ENCODE measurements around the gene DCTN1. TPM values are rescaled to one million over a fixed set of nuclear protein-coding genes. Genes with fewer than 3 reads are reported as not detected.

The DCTN1 gene
- total and polyA plus RNA-seq, 2 donors (not counting 3 experiments of a cell fraction or from before 2014, with no cell fraction given) = 130 to 170 TPM

GRCh38 chr2:74420006-74420405, 39.9 kb upstream of the DCTN1 start:
- DNase-seq (ENCODE audit: low read depth, low spot score) = no peak
- H4K20me1 ChIP-seq (replicated peaks; ENCODE audit: control insufficient read depth, extremely low read depth, insufficient read depth, low read length) = no peaks in the 10 kb centered on the region
- H3K36me3 ChIP-seq (ENCODE audit: control insufficient read depth in 2 of 2, extremely low read depth in 1 of 2, insufficient read depth in 2 of 2, low read length in 2 of 2) = no peaks in the 10 kb centered on the region
- no peaks in the 10 kb centered on the region for H3K9me1 ChIP-seq (replicated peaks; ENCODE audit: control insufficient read depth, extremely low read depth, insufficient read depth, low read length)
- dilution Hi-C loops (cut with MboI; ENCODE audit: extremely low pct_ligation_motif_present, low sequenced_read_pairs) (no loop called here), intact Hi-C loops (cut with micrococcal nuclease) (no loop called here)
- no peak for FAIRE-seq
- H3K4me3 ChIP-seq (replicated peaks in 1 of 3; ENCODE audit: insufficient read depth in 1 of 3, low read depth in 1 of 3, low read length in 3 of 3) = no peak overlapping the region
- H3K9ac ChIP-seq (replicated peaks; ENCODE audit: extremely low read depth, insufficient read depth, low read length) = no peak overlapping the region
- no TSS peak for BruUV-seq (replicated peaks)
- no peak overlapping the region for H3K27ac ChIP-seq (ENCODE audit: insufficient read depth, low read depth, low read length)
- TF ChIP-seq POLR2A (IDR thresholded peaks at IDR 0.05; ENCODE audit: low read depth, low read length) (no peak), POLR2AphosphoS5 (IDR thresholded peaks at IDR 0.05; ENCODE audit: insufficient read depth, low read depth, low read length) (no peak), MAX (IDR thresholded peaks at IDR 0.05; ENCODE audit: insufficient read depth, insufficient read length) (no peak), EZH2 (IDR thresholded peaks at IDR 0.05; ENCODE audit: borderline replicate concordance, low read depth, low read length, severe bottlenecking) (no peak), JUN (IDR thresholded peaks at IDR 0.05; ENCODE audit: borderline replicate concordance, insufficient read depth, insufficient read length, low read depth) (no peak), GATA2 (IDR thresholded peaks at IDR 0.05; ENCODE audit: insufficient read depth, insufficient read length, low read depth, low read length) (no peak), CTCF (IDR thresholded peaks at IDR 0.05; ENCODE audit: extremely low read depth in 1 of 2, insufficient read depth in 1 of 2, low read depth in 1 of 2, low read length in 2 of 2) (no peak), FOS (IDR thresholded peaks at IDR 0.05; ENCODE audit: borderline replicate concordance, insufficient read depth, low read length) (no peak)
- H3K9me3 ChIP-seq (replicated peaks; ENCODE audit: control insufficient read depth, insufficient read depth, low read length) = no peaks in the 10 kb centered on the region
- POLR2A ChIA-PET = no interaction called here
- H3K4me2 ChIP-seq (ENCODE audit: insufficient read depth, low read length) = no peak overlapping the region
- H3K27me3 ChIP-seq (ENCODE audit: control insufficient read depth in 2 of 2, insufficient read depth in 2 of 2, low read length in 2 of 2) = peaks cover 21 to 24% of the 10 kb centered on the region in 2 experiments
- CTCF ChIA-PET = interaction anchor here (0.7 to 2.2 kb wide), 2 partner anchors 28 to 45 kb away, joined by 4 to 7 read pairs; partner anchors contain the start of gene MOGS
- H3K4me1 ChIP-seq (ENCODE audit: control insufficient read depth, extremely low read depth, insufficient read depth, low read length) = peaks cover 15% of the 10 kb centered on the region
- no peaks in the 10 kb centered on the region for H3K79me2 ChIP-seq (ENCODE audit: control insufficient read depth, insufficient read depth, low read length)
- H2AFZ ChIP-seq (ENCODE audit: low read depth, low read length) = no peak overlapping the region
